ENCODE results near the gene NFATC1.

NFATC1 gene

GRCh38 chr18:79525556-79526467, 130.1 kb downstream of the NFATC1 start:
- peak; percentile 46 for DNase-seq

GRCh38 chr18:79526468-79527460, 131.0 kb downstream of the NFATC1 start:
- DNase-seq: peak; percentile 28

- DNase-seq: no peak
Observed at GRCh38 chr18:79527656-79528315, 132.1 kb downstream of the NFATC1 start.

GRCh38 chr18:79528316-79528695, 132.6 kb downstream of the NFATC1 start:
- DNase-seq: no peak

- DNase-seq: peak; percentile 84
Observed at GRCh38 chr18:79528846-79529245, 133.1 kb downstream of the NFATC1 start.

- DNase-seq: no peak
Observed at GRCh38 chr18:79529296-79529695, 133.6 kb downstream of the NFATC1 start.

- no peak for DNase-seq
Observed at GRCh38 chr18:79529991-79530390, 134.3 kb downstream of the NFATC1 start.

- DNase-seq: no peak
Observed at GRCh38 chr18:79530821-79531220, 135.1 kb downstream of the NFATC1 start.

- DNase-seq: no peak
Observed at GRCh38 chr18:79531386-79531785, 135.7 kb downstream of the NFATC1 start.

GRCh38 chr18:79531926-79532312, 136.2 kb downstream of the NFATC1 start:
- no peak for DNase-seq

GRCh38 chr18:79532313-79533007, 136.7 kb downstream of the NFATC1 start:
- DNase-seq: no peak

GRCh38 chr18:79533146-79533545, 137.4 kb downstream of the NFATC1 start:
- no peak for DNase-seq

GRCh38 chr18:79533591-79533990, 137.9 kb downstream of the NFATC1 start:
- DNase-seq: no peak

GRCh38 chr18:79534356-79534755, 138.6 kb downstream of the NFATC1 start:
- no peak for DNase-seq

- DNase-seq: peak; percentile 5
Observed at GRCh38 chr18:79537758-79538157, 142.0 kb downstream of the NFATC1 start.

- no peak for DNase-seq
Observed at GRCh38 chr18:79538635-79539034, 142.9 kb downstream of the NFATC1 start.

- DNase-seq: peak; percentile 15
Observed at GRCh38 chr18:79540161-79540903, 144.6 kb downstream of the NFATC1 start.

- peak; percentile 18 for DNase-seq
Observed at GRCh38 chr18:79540904-79541282, 145.2 kb downstream of the NFATC1 start.

- DNase-seq: no peak
Observed at GRCh38 chr18:79542213-79542612, 146.5 kb downstream of the NFATC1 start.

- peak; percentile 20 for DNase-seq
Observed at GRCh38 chr18:79542876-79543750, 147.4 kb downstream of the NFATC1 start.

Measured in right hindlimb (tissue), 1 donor.